GM12801 (cell line): ENCODE results near the gene OR2AJ1.

Experiments
- CTCF ChIP-seq: IDR thresholded peaks from one replicate; pipeline ENCODE4 v1.5.1; 2011; ENCODE audit warnings: control low read depth; ENCODE audit not compliant: insufficient read length; ENCODE audit errors: extremely low read depth

Gene OR2AJ1

GRCh38 chr1:247962911-247963588, 38.4 kb downstream of the OR2AJ1 start:
- no peak for TF ChIP-seq CTCF

- no peak for TF ChIP-seq CTCF
Observed at GRCh38 chr1:247964933-247965332, 40.2 kb downstream of the OR2AJ1 start, which contains the start of gene OR2AK2. OR2AK2 (plus strand) TSS chr1:247965233; CDS start chr1:247965377, 144 bp downstream.

GRCh38 chr1:247966532-247967204, 42.0 kb downstream of the OR2AJ1 start:
- TF ChIP-seq CTCF: no peak
